ENCODE data around the gene ZNF557. TPM values are rescaled to one million over a fixed set of nuclear protein-coding genes. Genes with fewer than 3 reads are reported as not detected.

ZNF557 gene
- total and polyA plus RNA-seq, 2 of the 4 experiments (the other 2 are of a cell fraction), result 3.7 to 21.1 TPM

- BruUV-seq (replicated peaks), result no TSS peak
- H3K4me3 ChIP-seq (ENCODE audit: insufficient read depth, low read depth, low read length), result peak overlapping the region; percentile 91
- H2AK5ac ChIP-seq (ENCODE audit: low read depth, low read length), result no peak overlapping the region
- dilution Hi-C loops (cut with HindIII; ENCODE audit: low sequenced_read_pairs, unreplicated experiment) (no loop called here), intact Hi-C loops (cut with micrococcal nuclease) (no loop called here), in situ Hi-C loops (cut with MboI; ENCODE audit: low sequenced_read_pairs) (no loop called here)
- peak overlapping the region; percentile 95 for H3K27ac ChIP-seq (ENCODE audit: insufficient read depth, low read length)
- no peaks in the 10 kb centered on the region for H3K36me3 ChIP-seq (ENCODE audit: control insufficient read depth, insufficient read depth, low read length)
- peak overlapping the region; percentile 26; the same call in 1 of the 2 replicates for H3K9ac ChIP-seq (ENCODE audit: low read depth, low read length)
- TF ChIP-seq RAD21 (IDR thresholded peaks at IDR 0.05; ENCODE audit: low read length), result no peak
- TF ChIP-seq BHLHE40 (IDR thresholded peaks at IDR 0.05; ENCODE audit: low read depth, low read length), result no peak
- no peak for TF ChIP-seq RFX5 (IDR thresholded peaks at IDR 0.05; ENCODE audit: low read depth, low read length)
- no peak for TF ChIP-seq MAFK (IDR thresholded peaks at IDR 0.05; ENCODE audit: low read depth, low read length)
- TF ChIP-seq CHD1 (IDR thresholded peaks at IDR 0.05; ENCODE audit: low read depth, low read length), result no peak
- TF ChIP-seq MAZ (IDR thresholded peaks at IDR 0.05; ENCODE audit: borderline replicate concordance, low read depth, low read length), result no peak
- no peak for TF ChIP-seq MXI1 (IDR thresholded peaks at IDR 0.05; ENCODE audit: borderline replicate concordance, low read depth, low read length)
- TF ChIP-seq CEBPB (IDR thresholded peaks at IDR 0.05; ENCODE audit: low read depth, low read length), result no peak
- TF ChIP-seq POLR2A (IDR thresholded peaks at IDR 0.05; ENCODE audit: low read depth, low read length), result no peak
- TF ChIP-seq SMC3 (IDR thresholded peaks at IDR 0.05; ENCODE audit: low read depth, low read length), result no peak
- no peak for TF ChIP-seq ELK1 (IDR thresholded peaks at IDR 0.05; ENCODE audit: borderline replicate concordance, low read depth, low read length)
- no peak for TF ChIP-seq NFE2L2 (IDR thresholded peaks at IDR 0.05; ENCODE audit: low read depth, low read length)
- no peak for TF ChIP-seq RCOR1 (IDR thresholded peaks at IDR 0.05; ENCODE audit: insufficient replicate concordance, low read length)
- TF ChIP-seq USF2 (IDR thresholded peaks at IDR 0.05; ENCODE audit: low read depth, low read length), result no peak
- TF ChIP-seq FOS (IDR thresholded peaks at IDR 0.05; ENCODE audit: low read depth, low read length), result no peak
- TF ChIP-seq CTCF (conservative IDR thresholded peaks at IDR 0.05; ENCODE audit: low read depth, low read length), result no peak
- peak overlapping the region; percentile 90; the same call in 1 of the 2 replicates for H3K4ac ChIP-seq (ENCODE audit: low read depth, low read length)
- ChIA-PET CTCF (interaction anchor here (1.7 kb wide), 1 partner anchor 241 kb away, joined by 7 read pairs; no protein-coding TSS in a partner anchor), POLR2A (ENCODE audit: unreplicated experiment) (no interaction called here)
- no peak overlapping the region for H2BK5ac ChIP-seq (ENCODE audit: low read depth, low read length, poor library complexity, severe bottlenecking)
- H4K20me1 ChIP-seq (ENCODE audit: insufficient read depth, low read length), result no peaks in the 10 kb centered on the region
- H3K56ac ChIP-seq (ENCODE audit: extremely low read depth, insufficient read depth, low read length), result no peak overlapping the region
- no peak overlapping the region for H2BK15ac ChIP-seq (ENCODE audit: low read depth, low read length)
- H3K14ac ChIP-seq (replicated peaks; ENCODE audit: low read depth, low read length), result no peak overlapping the region
- H3K27me3 ChIP-seq (ENCODE audit: control insufficient read depth, insufficient read depth, low read length), result peaks cover 2% of the 10 kb centered on the region; the same call in 1 of the 2 replicates
- 0% methylated on average over 1 of the region's 9 CpGs; no CpG with 5 or more reads in 1 of the 2 experiments for WGBS, 2 experiments (ENCODE audit: extremely low coverage in 2 of 2, insufficient read length in 1 of 2)
- H2BK20ac ChIP-seq (ENCODE audit: low read depth, low read length), result no peak overlapping the region
- no peak overlapping the region for H3K23ac ChIP-seq (ENCODE audit: low read depth, low read length)
- DNase-seq (no peak), ATAC-seq (ENCODE audit: low read depth) (no peak)
- H3K79me1 ChIP-seq (ENCODE audit: low read depth in 1 of 2, low read length in 2 of 2), result no peaks in the 10 kb centered on the region; a peak in 1 of 4 replicates
- H3K18ac ChIP-seq (ENCODE audit: low read depth, low read length), result no peak overlapping the region
- no peak overlapping the region for H2BK120ac ChIP-seq (ENCODE audit: low read depth, low read length)
- no peaks in the 10 kb centered on the region for H3K9me1 ChIP-seq (ENCODE audit: insufficient read depth, low read length)
- peak overlapping the region; percentile 91 for H2AFZ ChIP-seq (replicated peaks; ENCODE audit: low read length, poor library complexity)
- peak overlapping the region; percentile 66 for H3K4me2 ChIP-seq (ENCODE audit: low read depth, low read length)
- peak overlapping the region; percentile 13 to 84; a peak in 2 of 4 replicates for H4K8ac ChIP-seq (ENCODE audit: low read depth in 2 of 2, low read length in 2 of 2)
- no peak overlapping the region for H4K91ac ChIP-seq (ENCODE audit: insufficient read depth, low read depth, low read length)
- peak overlapping the region; percentile 29 for H2AK9ac ChIP-seq (replicated peaks; ENCODE audit: low read depth, low read length, poor library complexity)
- H3K4me1 ChIP-seq (ENCODE audit: control insufficient read depth, insufficient read depth, low read length), result no peaks in the 10 kb centered on the region
- H3K9me3 ChIP-seq (ENCODE audit: control insufficient read depth, insufficient read depth, low read length), result peaks cover 12% of the 10 kb centered on the region
- H4K5ac ChIP-seq (ENCODE audit: low read depth, low read length), result no peak overlapping the region
Measured at GRCh38 chr19:7099597-7099921, 30.1 kb downstream of the ZNF557 start.

All from IMR-90 (cell line).